T-helper 2 cell treated with Interferon-gamma antibody and Interleukin-4, amounts not matched to agents 100 ng/mL and 5 ng/mL, for 36 hours (primary cell): ENCODE results near the gene OXT. TPM values are rescaled to one million over a fixed set of nuclear protein-coding genes. Genes with fewer than 3 reads are reported as not detected.
"Not testable (repeated sequence)": the region's sequence is repeated elsewhere in the genome, so short reads cannot be mapped to it uniquely, and the experiment has no call there.

Source experiments
- intact Hi-C: fragments of 100-400 bp; cut with micrococcal nuclease; formaldehyde crosslinking; loops from one replicate; pipeline ENCODE4 v1.15.1; 2023
- total RNA-seq: library from RNA; stranded (reverse); gene quantifications from 2 replicates; pipeline ENCODE4 v1.2.3, GENCODE V29; 2022

The OXT gene
- total RNA-seq, 1 donor from 2014 or later = not detected

GRCh38 chr20:3047486-3048419, 23.7 kb upstream of the OXT start:
- intact Hi-C loops = loop anchor here (2.0 to 5.0 kb wide), 2 partner anchors 109 to 720 kb away; partner anchors contain the start of gene ADISSP

- intact Hi-C loops = no loop called here
Measured at GRCh38 chr20:3051385-3052019, 19.9 kb upstream of the OXT start.

GRCh38 chr20:3059489-3059888, 11.9 kb upstream of the OXT start:
- intact Hi-C loops = no loop called here

GRCh38 chr20:3064119-3064518, 7.3 kb upstream of the OXT start:
- intact Hi-C loops = not testable (repeated sequence)

GRCh38 chr20:3067139-3068014, 4.0 kb upstream of the OXT start:
- intact Hi-C loops = no loop called here

GRCh38 chr20:3068075-3068474, 3.3 kb upstream of the OXT start:
- intact Hi-C loops = no loop called here

- intact Hi-C loops = no loop called here
Measured at GRCh38 chr20:3068986-3069900, 2.2 kb upstream of the OXT start.

GRCh38 chr20:3070725-3071124, 695 bp upstream of the OXT start:
- intact Hi-C loops = no loop called here

GRCh38 chr20:3071266-3071609, 182 bp upstream of the OXT start:
- intact Hi-C loops = no loop called here

- intact Hi-C loops = no loop called here
Measured at GRCh38 chr20:3072530-3073250, 1.3 kb downstream of the OXT start.

- intact Hi-C loops = not testable (repeated sequence)
Measured at GRCh38 chr20:3073251-3073643, 1.8 kb downstream of the OXT start.

- intact Hi-C loops = no loop called here
Measured at GRCh38 chr20:3074812-3075211, 3.4 kb downstream of the OXT start.

GRCh38 chr20:3075315-3075714, 3.9 kb downstream of the OXT start:
- intact Hi-C loops = not testable (repeated sequence)

GRCh38 chr20:3077618-3078134, 6.3 kb downstream of the OXT start:
- intact Hi-C loops = loop anchor here (2.0 kb wide), 1 partner anchor 23 kb away; no protein-coding TSS in a partner anchor

- intact Hi-C loops = no loop called here
Measured at GRCh38 chr20:3080939-3081388, 9.5 kb downstream of the OXT start.

GRCh38 chr20:3081641-3082040, 10.2 kb downstream of the OXT start:
- intact Hi-C loops = no loop called here

GRCh38 chr20:3082306-3082951, 11.0 kb downstream of the OXT start:
- intact Hi-C loops = no loop called here

GRCh38 chr20:3082955-3083952, 11.8 kb downstream of the OXT start:
- intact Hi-C loops = no loop called here
